Measurements from ENCODE around the gene AKT3. TPM values are rescaled to one million over a fixed set of nuclear protein-coding genes. Genes with fewer than 3 reads are reported as not detected.

AKT3 gene
- total and polyA plus RNA-seq, 2 donors (not counting 1 experiment from before 2014, with no cell fraction given) = 37.8 to 42.0 TPM

DNA sequence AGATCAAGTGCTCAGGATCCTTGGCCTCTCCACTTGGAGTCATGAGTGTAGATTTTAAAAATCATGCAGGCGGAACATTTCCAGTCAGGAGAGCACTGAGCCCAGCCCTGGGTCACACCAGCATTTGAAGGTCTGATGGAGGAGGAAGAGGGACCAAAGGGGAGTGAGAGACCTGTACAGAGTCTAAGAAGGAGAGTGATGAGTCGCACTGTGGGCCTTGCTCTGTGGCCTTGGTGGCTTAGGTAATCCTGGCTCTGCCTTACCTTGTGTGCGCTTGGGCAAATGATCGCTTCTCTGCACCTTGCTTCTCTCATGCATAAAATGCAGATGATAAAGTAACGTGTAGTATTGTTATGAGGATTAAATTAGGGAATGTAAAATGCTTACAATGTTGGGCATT lies 368.9 kb downstream of the AKT3 start:
- Histone ChIP-seq H3K9ac (ENCODE audit: insufficient read depth, low read length) (no peak overlapping the region), H3K4me3 (replicated peaks in 1 of 4; ENCODE audit: control extremely low read depth in 1 of 4, insufficient read depth in 1 of 4, low read depth in 3 of 4, low read length in 4 of 4) (no peak overlapping the region), H2AFZ (ENCODE audit: low read length) (no peak overlapping the region), H3K36me3 (ENCODE audit: control insufficient read depth, insufficient read depth, low read length) (no peaks in the 10 kb centered on the region), H3K27me3 (ENCODE audit: control insufficient read depth, insufficient read depth, low read length) (no peaks in the 10 kb centered on the region), H4K20me1 (ENCODE audit: control insufficient read depth, extremely low read depth, insufficient read depth, low read length) (no peaks in the 10 kb centered on the region), H3K27ac (ENCODE audit: insufficient read depth, low read length) (no peak overlapping the region), H3K9me3 (ENCODE audit: control insufficient read depth, insufficient read depth, low read depth, low read length) (no peaks in the 10 kb centered on the region), H3K4me1 (ENCODE audit: control insufficient read depth, extremely low read depth, insufficient read depth, low read length) (peaks cover 7% of the 10 kb centered on the region), H3K4me2 (ENCODE audit: extremely low read depth, insufficient read depth, low read length) (no peak overlapping the region), H3K79me2 (ENCODE audit: control insufficient read depth, insufficient read depth, low read length) (no peaks in the 10 kb centered on the region)
- no peak for TF ChIP-seq EZH2 (IDR thresholded peaks at IDR 0.05; ENCODE audit: low read length, missing control alignments)
- TF ChIP-seq, protein P1, sequence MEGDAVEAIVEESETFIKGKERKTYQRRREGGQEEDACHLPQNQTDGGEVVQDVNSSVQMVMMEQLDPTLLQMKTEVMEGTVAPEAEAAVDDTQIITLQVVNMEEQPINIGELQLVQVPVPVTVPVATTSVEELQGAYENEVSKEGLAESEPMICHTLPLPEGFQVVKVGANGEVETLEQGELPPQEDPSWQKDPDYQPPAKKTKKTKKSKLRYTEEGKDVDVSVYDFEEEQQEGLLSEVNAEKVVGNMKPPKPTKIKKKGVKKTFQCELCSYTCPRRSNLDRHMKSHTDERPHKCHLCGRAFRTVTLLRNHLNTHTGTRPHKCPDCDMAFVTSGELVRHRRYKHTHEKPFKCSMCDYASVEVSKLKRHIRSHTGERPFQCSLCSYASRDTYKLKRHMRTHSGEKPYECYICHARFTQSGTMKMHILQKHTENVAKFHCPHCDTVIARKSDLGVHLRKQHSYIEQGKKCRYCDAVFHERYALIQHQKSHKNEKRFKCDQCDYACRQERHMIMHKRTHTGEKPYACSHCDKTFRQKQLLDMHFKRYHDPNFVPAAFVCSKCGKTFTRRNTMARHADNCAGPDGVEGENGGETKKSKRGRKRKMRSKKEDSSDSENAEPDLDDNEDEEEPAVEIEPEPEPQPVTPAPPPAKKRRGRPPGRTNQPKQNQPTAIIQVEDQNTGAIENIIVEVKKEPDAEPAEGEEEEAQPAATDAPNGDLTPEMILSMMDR (conservative IDR thresholded peaks at IDR 0.05 in 1 of 2, IDR thresholded peaks at IDR 0.05 in 1 of 2; ENCODE audit: low read depth in 1 of 2, low read length in 2 of 2) = no peak
- no peak for DNase-seq (ENCODE audit: low read depth in 2 of 2)

GRCh38 chr1:243477731-243478290 lies 372.2 kb downstream of the AKT3 start:
- Histone ChIP-seq H3K27me3 (ENCODE audit: control insufficient read depth, insufficient read depth, low read length) (no peaks in the 10 kb centered on the region), H3K4me3 (replicated peaks in 1 of 4; ENCODE audit: control extremely low read depth in 1 of 4, insufficient read depth in 1 of 4, low read depth in 3 of 4, low read length in 4 of 4) (no peak overlapping the region), H3K9ac (ENCODE audit: insufficient read depth, low read length) (no peak overlapping the region), H3K79me2 (ENCODE audit: control insufficient read depth, insufficient read depth, low read length) (no peaks in the 10 kb centered on the region), H2AFZ (ENCODE audit: low read length) (no peak overlapping the region), H3K36me3 (ENCODE audit: control insufficient read depth, insufficient read depth, low read length) (peaks cover 2% of the 10 kb centered on the region), H3K4me2 (ENCODE audit: extremely low read depth, insufficient read depth, low read length) (no peak overlapping the region), H4K20me1 (ENCODE audit: control insufficient read depth, extremely low read depth, insufficient read depth, low read length) (no peaks in the 10 kb centered on the region), H3K9me3 (ENCODE audit: control insufficient read depth, insufficient read depth, low read depth, low read length) (no peaks in the 10 kb centered on the region), H3K4me1 (ENCODE audit: control insufficient read depth, extremely low read depth, insufficient read depth, low read length) (peaks cover 9% of the 10 kb centered on the region), H3K27ac (ENCODE audit: insufficient read depth, low read length) (no peak overlapping the region)
- DNase-seq (ENCODE audit: low read depth in 2 of 2) = no peak
- TF ChIP-seq, protein P1 (conservative IDR thresholded peaks at IDR 0.05 in 1 of 2, IDR thresholded peaks at IDR 0.05 in 1 of 2; ENCODE audit: low read depth in 1 of 2, low read length in 2 of 2) = no peak
- TF ChIP-seq EZH2 (IDR thresholded peaks at IDR 0.05; ENCODE audit: low read length, missing control alignments) = no peak

DNA sequence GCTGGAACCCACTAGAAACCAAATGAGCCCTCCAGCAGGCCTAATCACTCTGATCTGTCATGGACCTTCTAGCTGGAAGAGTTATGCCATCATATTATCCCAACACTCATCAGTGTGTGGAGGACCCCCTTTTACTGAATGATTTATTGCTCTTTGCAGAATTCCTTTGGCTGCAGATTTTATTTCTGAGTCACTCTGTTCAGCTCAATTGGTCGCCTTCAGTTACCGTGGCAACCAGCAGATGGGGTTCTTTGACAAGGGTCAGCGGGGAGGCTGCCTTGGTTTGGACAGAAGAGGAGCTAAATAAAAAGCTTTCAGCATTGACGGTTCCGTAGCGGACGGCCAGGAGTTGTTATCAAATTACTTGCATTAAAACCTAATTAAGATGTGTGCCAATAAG lies 374.1 kb downstream of the AKT3 start:
- Histone ChIP-seq H3K4me3 (replicated peaks in 1 of 4; ENCODE audit: control extremely low read depth in 1 of 4, insufficient read depth in 1 of 4, low read depth in 3 of 4, low read length in 4 of 4) (no peak overlapping the region), H3K27ac (ENCODE audit: insufficient read depth, low read length) (no peak overlapping the region), H3K9ac (ENCODE audit: insufficient read depth, low read length) (no peak overlapping the region), H3K4me2 (ENCODE audit: extremely low read depth, insufficient read depth, low read length) (no peak overlapping the region), H3K27me3 (ENCODE audit: control insufficient read depth, insufficient read depth, low read length) (no peaks in the 10 kb centered on the region), H3K36me3 (ENCODE audit: control insufficient read depth, insufficient read depth, low read length) (peaks cover 2% of the 10 kb centered on the region), H2AFZ (ENCODE audit: low read length) (no peak overlapping the region), H4K20me1 (ENCODE audit: control insufficient read depth, extremely low read depth, insufficient read depth, low read length) (no peaks in the 10 kb centered on the region), H3K9me3 (ENCODE audit: control insufficient read depth, insufficient read depth, low read depth, low read length) (no peaks in the 10 kb centered on the region), H3K4me1 (ENCODE audit: control insufficient read depth, extremely low read depth, insufficient read depth, low read length) (peaks cover 10% of the 10 kb centered on the region), H3K79me2 (ENCODE audit: control insufficient read depth, insufficient read depth, low read length) (no peaks in the 10 kb centered on the region)
- DNase-seq (ENCODE audit: low read depth in 2 of 2) = peak; percentile 74 to 78
- TF ChIP-seq, protein P1 (conservative IDR thresholded peaks at IDR 0.05 in 1 of 2, IDR thresholded peaks at IDR 0.05 in 1 of 2; ENCODE audit: low read depth in 1 of 2, low read length in 2 of 2) = peak in 1 of 2 donors; percentile 52
- no peak for TF ChIP-seq EZH2 (IDR thresholded peaks at IDR 0.05; ENCODE audit: low read length, missing control alignments)

All from fibroblast of lung (primary cell).